GM18519 (cell line): Measurements from ENCODE around the gene MRC1.

Experiments
- ATAC-seq: cut with Tn5 transposase; IDR thresholded peaks from one replicate; pipeline ENCODE4 v1.9.1; 2021; ENCODE audit warnings: mild to moderate bottlenecking, moderate library complexity; ENCODE audit not compliant: unreplicated experiment, low FRiP score

The MRC1 gene

GRCh38 chr10:17808971-17809841 lies at the start of gene MRC1:
MRC1 (plus strand) TSS chr10:17809348; CDS start chr10:17809466, 118 bp downstream.
- no peak for ATAC-seq

- ATAC-seq, result no peak
These were observed 45.0 kb upstream of the MRC1 start for GRCh38 chr10:17764142-17764541.

GRCh38 chr10:17765602-17766001 lies 43.5 kb upstream of the MRC1 start:
- ATAC-seq, result no peak

GRCh38 chr10:17766731-17767130 lies 42.4 kb upstream of the MRC1 start:
- ATAC-seq, result no peak

GRCh38 chr10:17768496-17768895 lies 40.7 kb upstream of the MRC1 start:
- no peak for ATAC-seq

GRCh38 chr10:17768957-17769356 lies 40.2 kb upstream of the MRC1 start:
- no peak for ATAC-seq

- ATAC-seq, result no peak
These were observed 38.1 kb upstream of the MRC1 start for GRCh38 chr10:17771017-17771416.

- no peak for ATAC-seq
These were observed 29.4 kb upstream of the MRC1 start for GRCh38 chr10:17779784-17780183.

GRCh38 chr10:17780727-17781126 lies 28.4 kb upstream of the MRC1 start:
- ATAC-seq, result no peak

GRCh38 chr10:17781856-17782255 lies 27.3 kb upstream of the MRC1 start:
- ATAC-seq, result no peak

- ATAC-seq, result no peak
These were observed 26.1 kb upstream of the MRC1 start for GRCh38 chr10:17782921-17783665.

GRCh38 chr10:17783751-17784150 lies 25.4 kb upstream of the MRC1 start:
- no peak for ATAC-seq

- ATAC-seq, result no peak
These were observed 24.5 kb upstream of the MRC1 start for GRCh38 chr10:17784688-17785087.

- no peak for ATAC-seq
These were observed 23.7 kb upstream of the MRC1 start for GRCh38 chr10:17785276-17785930.

- ATAC-seq, result no peak
These were observed 21.8 kb upstream of the MRC1 start for GRCh38 chr10:17787087-17787961.

GRCh38 chr10:17788646-17789045 lies 20.5 kb upstream of the MRC1 start:
- ATAC-seq, result no peak

- no peak for ATAC-seq
These were observed 19.8 kb upstream of the MRC1 start for GRCh38 chr10:17789396-17789795.

- ATAC-seq, result no peak
These were observed 18.5 kb upstream of the MRC1 start for GRCh38 chr10:17790651-17791050.

GRCh38 chr10:17792991-17793390 lies 16.2 kb upstream of the MRC1 start:
- ATAC-seq, result no peak
